ENCODE measurements around the gene ZNF618.

ZNF618 gene

DNA sequence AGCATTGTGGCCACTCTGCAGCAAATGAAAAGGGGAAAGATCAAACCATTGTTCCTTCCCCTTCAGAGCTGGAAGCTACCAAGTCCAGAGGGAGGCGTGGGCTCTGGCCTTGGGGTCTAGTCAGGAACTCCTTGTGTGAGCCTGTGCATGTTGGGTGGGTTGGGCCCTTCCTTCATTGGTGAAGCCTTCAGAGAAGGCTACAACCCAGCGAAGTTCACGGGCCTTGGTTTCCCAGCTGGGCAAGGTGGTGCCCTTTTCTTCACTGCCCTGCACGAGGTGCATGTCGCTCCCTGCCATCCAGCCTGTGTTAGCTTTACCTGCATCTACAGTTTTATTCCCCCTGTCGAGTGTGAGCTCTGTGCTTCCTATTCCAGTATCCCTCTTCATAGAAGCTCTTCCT lies 84.7 kb downstream of the ZNF618 start:
- no peak overlapping the region for H3K4me3 ChIP-seq (ENCODE audit: low read depth, low read length)
- H3K27me3 ChIP-seq (ENCODE audit: control insufficient read depth, insufficient read depth, low read length): no peaks in the 10 kb centered on the region
- no peak overlapping the region for H3K27ac ChIP-seq (ENCODE audit: low read depth, low read length)
- peaks cover 9% of the 10 kb centered on the region for H3K4me1 ChIP-seq (ENCODE audit: control insufficient read depth, insufficient read depth, low read length)
- no peaks in the 10 kb centered on the region for H3K9me3 ChIP-seq (ENCODE audit: control insufficient read depth, insufficient read depth, low read depth, low read length)
- H3K9ac ChIP-seq (ENCODE audit: low read length): no peak overlapping the region
- H3K36me3 ChIP-seq (ENCODE audit: control insufficient read depth, insufficient read depth, low read length): no peaks in the 10 kb centered on the region

DNA sequence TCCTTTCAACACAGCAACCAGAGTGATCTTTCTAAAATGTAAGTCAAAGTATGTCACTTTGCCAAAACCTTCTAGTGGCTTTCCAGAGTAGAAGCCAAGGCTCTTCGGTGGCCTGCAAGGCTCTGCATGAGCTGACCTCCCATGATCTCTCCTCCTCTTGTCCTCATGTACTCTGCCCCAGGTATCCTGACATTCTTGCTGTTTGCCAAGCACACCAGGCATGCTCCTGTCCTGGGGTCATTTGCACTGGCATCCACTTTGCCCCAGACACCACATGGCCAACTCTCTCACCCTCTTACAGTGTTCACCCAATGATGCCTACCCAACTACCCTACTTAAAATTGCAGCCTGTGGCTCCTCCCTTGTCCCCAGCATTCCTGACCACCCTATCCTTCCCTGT lies 86.3 kb downstream of the ZNF618 start:
- H3K9ac ChIP-seq (ENCODE audit: low read length): no peak overlapping the region
- H3K27ac ChIP-seq (ENCODE audit: low read depth, low read length): no peak overlapping the region
- peaks cover 8% of the 10 kb centered on the region for H3K4me1 ChIP-seq (ENCODE audit: control insufficient read depth, insufficient read depth, low read length)
- H3K9me3 ChIP-seq (ENCODE audit: control insufficient read depth, insufficient read depth, low read depth, low read length): no peaks in the 10 kb centered on the region
- H3K27me3 ChIP-seq (ENCODE audit: control insufficient read depth, insufficient read depth, low read length): no peaks in the 10 kb centered on the region
- no peaks in the 10 kb centered on the region for H3K36me3 ChIP-seq (ENCODE audit: control insufficient read depth, insufficient read depth, low read length)
- H3K4me3 ChIP-seq (ENCODE audit: low read depth, low read length): no peak overlapping the region

DNA sequence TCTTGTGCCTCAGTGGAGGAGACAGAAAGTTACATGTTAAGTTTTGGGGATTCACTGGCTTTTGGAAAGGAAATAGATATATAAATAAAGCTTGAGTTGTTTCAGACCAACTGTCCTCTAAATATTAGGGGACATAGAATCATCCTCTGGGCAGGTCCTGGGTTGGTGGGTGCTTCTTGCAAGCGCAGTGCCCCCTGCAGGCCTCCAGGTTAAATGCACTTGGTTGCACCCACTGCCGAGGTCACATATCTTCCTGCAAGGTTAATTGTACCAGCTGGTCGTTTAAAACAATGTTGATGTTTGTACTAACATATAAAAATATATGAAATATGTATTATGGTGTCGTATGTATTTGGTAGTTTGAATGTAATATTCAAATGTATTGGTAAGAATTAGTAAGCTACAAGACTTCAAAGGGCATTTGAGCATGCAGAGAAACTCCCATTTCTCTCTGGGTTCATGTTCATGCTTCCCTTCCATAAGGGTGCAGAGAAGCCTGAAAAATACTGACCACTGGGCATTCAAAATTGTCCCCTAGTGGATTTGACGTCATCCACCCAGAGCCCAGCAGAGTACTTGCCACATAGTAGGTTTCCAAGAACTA lies 87.0 kb downstream of the ZNF618 start:
- no peaks in the 10 kb centered on the region for H3K36me3 ChIP-seq (ENCODE audit: control insufficient read depth, insufficient read depth, low read length)
- H3K9me3 ChIP-seq (ENCODE audit: control insufficient read depth, insufficient read depth, low read depth, low read length): no peaks in the 10 kb centered on the region
- H3K4me3 ChIP-seq (ENCODE audit: low read depth, low read length): no peak overlapping the region
- H3K27me3 ChIP-seq (ENCODE audit: control insufficient read depth, insufficient read depth, low read length): no peaks in the 10 kb centered on the region
- H3K4me1 ChIP-seq (ENCODE audit: control insufficient read depth, insufficient read depth, low read length): peaks cover under 1% of the 10 kb centered on the region
- no peak overlapping the region for H3K27ac ChIP-seq (ENCODE audit: low read depth, low read length)
- no peak overlapping the region for H3K9ac ChIP-seq (ENCODE audit: low read length)

DNA sequence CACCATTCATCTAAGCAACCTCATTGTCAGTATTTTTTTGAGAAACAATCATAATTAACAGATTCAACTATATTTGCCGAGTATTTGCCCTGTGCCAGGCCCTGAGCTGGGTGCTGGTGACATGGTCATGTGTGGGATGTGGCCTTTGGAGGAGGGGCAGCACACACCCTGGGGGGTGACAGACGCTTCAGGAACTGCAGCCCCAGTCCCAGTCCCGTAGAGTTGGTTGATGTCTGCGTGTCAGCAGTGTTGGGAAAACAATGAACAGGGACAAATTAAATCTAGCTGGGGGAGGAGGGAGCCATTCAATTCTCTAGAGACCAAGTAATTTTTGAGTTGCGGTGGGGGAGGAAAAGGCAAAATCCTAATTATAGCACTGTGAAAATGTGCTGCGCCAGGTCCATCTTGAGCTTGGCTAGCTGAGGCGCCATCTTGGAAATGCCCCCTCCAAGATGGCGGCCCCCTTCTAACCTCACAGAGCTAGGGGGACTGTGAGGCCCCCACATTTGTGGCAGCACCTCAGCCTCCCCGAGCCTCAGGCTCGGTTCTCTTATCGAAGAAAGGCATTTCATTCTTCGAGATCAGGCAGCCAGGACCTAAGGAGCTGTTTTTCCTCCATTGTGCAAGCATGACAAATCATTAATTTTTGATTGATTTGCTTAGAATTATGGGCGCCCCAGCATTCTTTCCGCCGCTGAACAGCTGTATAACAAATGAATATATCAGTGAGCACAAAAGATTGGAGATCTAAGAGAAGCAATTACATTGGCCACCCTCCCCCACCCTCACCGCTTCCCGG lies 87.8 kb downstream of the ZNF618 start:
- H3K9me3 ChIP-seq (ENCODE audit: control insufficient read depth, insufficient read depth, low read depth, low read length): no peaks in the 10 kb centered on the region
- no peaks in the 10 kb centered on the region for H3K27me3 ChIP-seq (ENCODE audit: control insufficient read depth, insufficient read depth, low read length)
- no peak overlapping the region for H3K4me3 ChIP-seq (ENCODE audit: low read depth, low read length)
- H3K4me1 ChIP-seq (ENCODE audit: control insufficient read depth, insufficient read depth, low read length): no peaks in the 10 kb centered on the region; the same call in 1 of the 2 replicates
- no peak overlapping the region for H3K27ac ChIP-seq (ENCODE audit: low read depth, low read length)
- no peak overlapping the region for H3K9ac ChIP-seq (ENCODE audit: low read length)
- H3K36me3 ChIP-seq (ENCODE audit: control insufficient read depth, insufficient read depth, low read length): no peaks in the 10 kb centered on the region

DNA sequence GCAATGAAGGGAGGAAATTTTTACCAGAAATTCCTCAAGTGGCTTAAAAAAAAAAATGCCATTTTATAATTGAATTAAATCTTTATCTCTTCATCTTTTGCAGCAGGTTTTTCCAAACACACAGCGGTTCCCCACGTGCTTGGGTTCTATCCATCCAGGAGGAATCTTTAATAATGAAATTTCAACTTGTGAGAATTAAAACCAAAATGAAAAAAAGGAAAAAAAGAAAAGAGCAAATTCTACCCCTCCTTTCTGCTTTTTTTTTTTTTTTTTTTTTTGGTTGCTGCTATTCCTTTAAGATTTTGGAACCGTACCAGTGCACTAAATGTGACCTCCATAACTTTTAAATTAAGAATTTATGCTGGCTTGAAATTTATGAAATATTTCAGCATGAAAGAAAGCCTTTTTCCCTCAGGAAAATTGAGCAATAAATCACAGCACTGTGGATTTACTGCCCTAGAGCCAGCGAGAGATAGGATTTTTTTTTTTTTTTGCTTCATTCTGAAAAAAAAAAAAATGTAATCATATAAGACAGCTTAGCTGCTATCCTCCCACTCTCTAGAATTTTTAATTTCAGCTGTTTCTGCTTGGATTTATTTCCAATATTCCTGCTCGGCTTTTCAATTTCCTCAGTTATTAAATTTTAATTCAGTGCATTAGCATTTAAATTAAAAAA lies 88.5 kb downstream of the ZNF618 start:
- no peaks in the 10 kb centered on the region; the same call in 1 of the 2 replicates for H3K4me1 ChIP-seq (ENCODE audit: control insufficient read depth, insufficient read depth, low read length)
- H3K27me3 ChIP-seq (ENCODE audit: control insufficient read depth, insufficient read depth, low read length): no peaks in the 10 kb centered on the region
- H3K9me3 ChIP-seq (ENCODE audit: control insufficient read depth, insufficient read depth, low read depth, low read length): peaks cover 7% of the 10 kb centered on the region; the same call in 1 of the 2 replicates
- no peak overlapping the region for H3K4me3 ChIP-seq (ENCODE audit: low read depth, low read length)
- H3K27ac ChIP-seq (ENCODE audit: low read depth, low read length): no peak overlapping the region
- H3K9ac ChIP-seq (ENCODE audit: low read length): no peak overlapping the region
- peaks cover 6% of the 10 kb centered on the region for H3K36me3 ChIP-seq (ENCODE audit: control insufficient read depth, insufficient read depth, low read length)

DNA sequence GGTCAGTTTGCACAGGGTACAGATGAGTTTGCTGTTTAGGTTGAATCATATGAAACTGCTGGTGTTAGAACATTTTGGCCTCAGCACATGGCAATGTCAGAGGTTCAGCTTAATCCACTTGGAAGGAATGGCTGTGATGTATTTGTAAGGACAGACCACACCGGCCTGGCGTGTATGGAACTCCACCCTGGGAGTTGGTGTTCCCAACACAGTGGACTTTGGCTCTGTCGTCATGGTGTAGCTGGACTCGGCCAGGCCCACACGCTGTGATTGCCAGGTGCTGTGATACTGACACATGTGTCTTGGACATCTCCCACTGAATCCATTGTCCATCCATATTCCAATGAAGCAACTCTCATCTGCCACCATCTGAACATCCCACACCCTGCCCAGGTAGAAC lies 90.3 kb downstream of the ZNF618 start:
- no peak overlapping the region for H3K4me3 ChIP-seq (ENCODE audit: low read depth, low read length)
- no peak overlapping the region for H3K27ac ChIP-seq (ENCODE audit: low read depth, low read length)
- H3K9ac ChIP-seq (ENCODE audit: low read length): no peak overlapping the region
- H3K27me3 ChIP-seq (ENCODE audit: control insufficient read depth, insufficient read depth, low read length): no peaks in the 10 kb centered on the region
- H3K36me3 ChIP-seq (ENCODE audit: control insufficient read depth, insufficient read depth, low read length): peaks cover 9% of the 10 kb centered on the region
- H3K4me1 ChIP-seq (ENCODE audit: control insufficient read depth, insufficient read depth, low read length): no peaks in the 10 kb centered on the region; the same call in 1 of the 2 replicates
- H3K9me3 ChIP-seq (ENCODE audit: control insufficient read depth, insufficient read depth, low read depth, low read length): peaks cover 8% of the 10 kb centered on the region; the same call in 1 of the 2 replicates

DNA sequence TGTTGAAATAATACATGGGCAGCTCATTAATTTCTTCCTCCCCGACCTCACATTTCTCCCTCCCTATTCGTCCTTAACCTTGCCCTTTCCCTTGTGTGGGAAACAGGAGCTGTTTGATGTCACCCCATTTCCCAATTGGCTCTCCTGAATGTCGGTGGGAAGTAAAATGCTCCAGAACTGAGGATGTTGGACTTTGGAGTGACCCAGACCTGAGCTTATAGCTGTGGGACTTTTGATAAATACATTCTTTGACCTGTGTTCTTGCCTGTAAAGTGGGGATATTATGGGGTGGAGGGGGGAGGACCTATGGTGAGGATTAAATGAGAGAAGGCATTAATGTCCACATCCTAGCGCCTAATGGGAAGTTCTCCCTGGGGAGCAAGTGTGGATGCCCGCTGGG lies 91.3 kb downstream of the ZNF618 start:
- peaks cover 8% of the 10 kb centered on the region; the same call in 1 of the 2 replicates for H3K9me3 ChIP-seq (ENCODE audit: control insufficient read depth, insufficient read depth, low read depth, low read length)
- H3K9ac ChIP-seq (ENCODE audit: low read length): no peak overlapping the region
- no peak overlapping the region for H3K4me3 ChIP-seq (ENCODE audit: low read depth, low read length)
- H3K27me3 ChIP-seq (ENCODE audit: control insufficient read depth, insufficient read depth, low read length): no peaks in the 10 kb centered on the region
- peaks cover 11% of the 10 kb centered on the region for H3K36me3 ChIP-seq (ENCODE audit: control insufficient read depth, insufficient read depth, low read length)
- no peak overlapping the region for H3K27ac ChIP-seq (ENCODE audit: low read depth, low read length)
- no peaks in the 10 kb centered on the region; the same call in 1 of the 2 replicates for H3K4me1 ChIP-seq (ENCODE audit: control insufficient read depth, insufficient read depth, low read length)

DNA sequence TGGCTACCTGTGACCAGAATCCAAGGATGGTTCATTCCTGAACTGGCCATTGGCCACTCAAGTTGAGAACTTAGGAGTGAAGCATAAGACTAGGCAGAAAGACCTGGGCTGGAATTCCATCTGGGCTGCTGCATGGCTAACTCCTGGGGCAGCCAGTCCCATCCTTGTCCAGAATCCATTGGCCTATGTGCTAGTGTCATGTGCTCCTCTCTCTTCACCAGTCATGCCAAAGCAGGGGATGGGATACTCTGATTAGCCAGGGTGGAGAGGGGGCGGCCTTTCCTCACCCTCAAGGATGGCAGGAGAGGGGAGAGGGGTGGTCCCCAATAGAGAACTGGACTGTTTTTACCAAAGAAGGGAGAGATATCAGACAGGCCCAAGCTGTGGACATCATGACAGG lies 93.2 kb downstream of the ZNF618 start:
- Histone ChIP-seq H3K27ac (ENCODE audit: low read depth, low read length) (no peak overlapping the region), H3K4me1 (ENCODE audit: control insufficient read depth, insufficient read depth, low read length) (no peaks in the 10 kb centered on the region), H3K36me3 (ENCODE audit: control insufficient read depth, insufficient read depth, low read length) (peaks cover 11% of the 10 kb centered on the region), H3K9ac (ENCODE audit: low read length) (no peak overlapping the region), H3K27me3 (ENCODE audit: control insufficient read depth, insufficient read depth, low read length) (no peaks in the 10 kb centered on the region), H3K9me3 (ENCODE audit: control insufficient read depth, insufficient read depth, low read depth, low read length) (peaks cover 8% of the 10 kb centered on the region; the same call in 1 of the 2 replicates), H3K4me3 (ENCODE audit: low read depth, low read length) (no peak overlapping the region)

DNA sequence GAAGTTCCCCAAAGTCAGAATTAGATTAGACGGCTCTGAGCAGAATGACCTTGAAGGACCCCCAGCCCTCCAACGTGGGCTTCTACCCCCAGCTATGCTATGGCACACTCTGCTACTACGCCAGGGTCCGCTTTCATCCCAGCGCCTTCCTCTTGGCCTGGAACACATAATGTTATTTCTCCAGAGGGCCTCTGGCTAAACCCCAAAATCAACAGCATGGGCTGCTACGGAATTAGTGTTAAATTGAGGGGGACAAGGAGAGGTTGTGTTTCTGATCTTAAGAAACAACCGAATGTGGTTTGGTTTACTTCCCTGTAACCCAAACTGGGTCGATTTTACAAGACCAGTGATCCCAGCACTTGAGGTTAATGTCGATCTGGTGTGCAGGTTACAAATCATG lies 97.1 kb downstream of the ZNF618 start:
- Histone ChIP-seq H3K9ac (ENCODE audit: low read length) (no peak overlapping the region), H3K4me3 (ENCODE audit: low read depth, low read length) (no peak overlapping the region), H3K4me1 (ENCODE audit: control insufficient read depth, insufficient read depth, low read length) (no peaks in the 10 kb centered on the region), H3K27ac (ENCODE audit: low read depth, low read length) (no peak overlapping the region), H3K27me3 (ENCODE audit: control insufficient read depth, insufficient read depth, low read length) (no peaks in the 10 kb centered on the region), H3K9me3 (ENCODE audit: control insufficient read depth, insufficient read depth, low read depth, low read length) (peaks cover 8% of the 10 kb centered on the region; the same call in 1 of the 2 replicates), H3K36me3 (ENCODE audit: control insufficient read depth, insufficient read depth, low read length) (peaks cover 11% of the 10 kb centered on the region)

DNA sequence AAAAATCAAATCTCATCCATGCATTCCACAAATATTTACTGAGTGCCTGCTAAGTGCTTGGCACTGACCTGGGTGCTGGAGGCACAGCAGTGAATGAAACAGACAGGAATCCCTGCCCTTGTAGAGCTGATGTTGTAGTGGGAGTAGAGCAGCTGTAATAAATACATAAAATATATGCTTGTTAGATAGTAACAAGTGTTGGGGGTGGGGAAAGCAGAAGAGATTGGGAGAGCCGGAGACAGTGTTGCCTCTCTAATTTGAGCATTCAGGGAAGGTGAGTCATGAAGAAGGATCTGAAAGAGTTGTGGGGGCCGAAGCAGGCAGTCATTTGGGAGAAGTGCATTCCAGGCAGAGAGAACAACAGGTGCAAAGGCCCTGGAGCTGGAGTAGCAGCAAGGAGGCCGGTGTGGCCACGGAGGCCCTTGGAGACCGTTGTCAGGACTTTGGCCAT lies 97.9 kb downstream of the ZNF618 start:
- Histone ChIP-seq H3K9ac (ENCODE audit: low read length) (no peak overlapping the region), H3K9me3 (ENCODE audit: control insufficient read depth, insufficient read depth, low read depth, low read length) (peaks cover 7% of the 10 kb centered on the region; the same call in 1 of the 2 replicates), H3K4me1 (ENCODE audit: control insufficient read depth, insufficient read depth, low read length) (no peaks in the 10 kb centered on the region), H3K27me3 (ENCODE audit: control insufficient read depth, insufficient read depth, low read length) (no peaks in the 10 kb centered on the region), H3K36me3 (ENCODE audit: control insufficient read depth, insufficient read depth, low read length) (peaks cover 11% of the 10 kb centered on the region), H3K4me3 (ENCODE audit: low read depth, low read length) (no peak overlapping the region), H3K27ac (ENCODE audit: low read depth, low read length) (no peak overlapping the region)

DNA sequence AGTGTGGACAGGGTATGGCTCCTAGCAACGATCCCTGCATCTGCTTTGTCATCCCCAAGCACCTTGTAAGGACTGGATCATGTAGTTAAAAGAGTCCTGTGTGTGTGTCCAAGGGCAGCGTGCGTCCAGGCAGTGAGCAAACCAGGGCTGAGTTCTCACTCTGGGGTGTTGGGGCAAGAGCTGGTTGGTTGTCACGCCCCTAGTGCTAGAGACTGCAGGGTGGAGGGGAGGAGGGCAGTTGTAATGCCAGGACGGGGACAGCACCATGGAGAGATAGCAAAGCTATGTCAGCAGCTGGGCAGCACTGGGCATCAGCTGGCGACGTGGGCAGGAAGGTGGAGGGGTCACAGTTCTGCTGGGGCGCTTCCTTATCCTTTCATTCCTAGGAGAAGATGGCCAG lies 100.8 kb downstream of the ZNF618 start:
- Histone ChIP-seq H3K9me3 (ENCODE audit: control insufficient read depth, insufficient read depth, low read depth, low read length) (no peaks in the 10 kb centered on the region), H3K36me3 (ENCODE audit: control insufficient read depth, insufficient read depth, low read length) (no peaks in the 10 kb centered on the region), H3K4me1 (ENCODE audit: control insufficient read depth, insufficient read depth, low read length) (no peaks in the 10 kb centered on the region), H3K27me3 (ENCODE audit: control insufficient read depth, insufficient read depth, low read length) (no peaks in the 10 kb centered on the region), H3K27ac (ENCODE audit: low read depth, low read length) (no peak overlapping the region), H3K9ac (ENCODE audit: low read length) (no peak overlapping the region), H3K4me3 (ENCODE audit: low read depth, low read length) (no peak overlapping the region)
